ENCODE measurements around the gene DNAJC17.

DNAJC17 gene

GRCh38 chr15:40723919-40724318 lies 83.4 kb downstream of the DNAJC17 start:
- DNase-seq, result no peak

- no peak for DNase-seq
These were observed 84.3 kb downstream of the DNAJC17 start for GRCh38 chr15:40722934-40723333.

DNA sequence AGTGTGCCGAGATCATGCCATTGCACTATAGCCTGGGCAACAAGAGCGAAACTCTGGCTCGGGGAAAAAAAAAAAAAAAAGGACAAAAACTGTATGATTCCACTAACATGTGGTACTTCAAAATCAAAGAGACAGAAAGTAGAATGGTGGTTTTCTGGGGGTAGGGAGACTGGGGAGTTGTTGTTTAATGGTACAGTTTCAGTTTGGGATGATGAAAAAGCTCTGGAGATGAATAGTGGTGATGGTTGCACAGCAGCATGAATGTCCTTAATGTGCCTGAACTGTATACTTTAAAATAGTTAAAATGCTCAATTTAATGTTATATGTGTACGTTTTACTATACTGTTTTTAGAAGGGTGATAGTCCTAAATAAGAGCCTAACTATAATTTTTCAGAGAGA lies 84.9 kb downstream of the DNAJC17 start:
- no peak for DNase-seq

DNA sequence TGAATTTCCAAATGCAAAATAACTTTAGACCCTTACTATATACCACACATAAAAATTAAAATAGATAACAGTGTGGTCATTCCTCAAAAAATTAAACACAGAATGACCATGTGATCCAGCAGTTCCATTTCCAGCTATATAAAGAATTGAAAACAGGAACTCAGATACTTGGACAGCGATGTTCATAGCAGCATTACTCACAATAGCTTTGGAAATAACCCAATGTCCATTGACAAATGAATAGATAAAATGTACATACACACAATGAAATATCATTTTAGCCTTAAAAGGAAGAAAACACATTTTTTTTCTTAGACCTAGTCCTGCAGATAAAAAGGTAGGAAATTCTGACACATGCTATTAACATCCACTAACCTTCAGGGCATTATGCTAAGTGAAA lies 85.6 kb downstream of the DNAJC17 start:
- no peak for DNase-seq

- no peak for DNase-seq
These were observed 91.1 kb downstream of the DNAJC17 start for GRCh38 chr15:40716165-40716564.
